Activated CD4-positive, alpha-beta T cell treated with anti-CD3 and anti-CD28 coated beads, Interleukin-2, amount 10 ng/mL, durations not matched to agents 24 days and 14 days (primary cell): ENCODE data around the gene CEP135. TPM values are rescaled to one million over a fixed set of nuclear protein-coding genes. Genes with fewer than 3 reads are reported as not detected.

Experiments
- DNase-seq: peaks from one replicate; pipeline ENCODE4 v3.0.0; 2022
- H3K27ac Mint-ChIP-seq: one replicate; pipeline ENCODE4 v1.8.0; 2022; ENCODE audit warnings: mild to moderate bottlenecking, mixed read lengths
- H3K27me3 Mint-ChIP-seq: one replicate; pipeline ENCODE4 v1.8.0; 2022; ENCODE audit warnings: mixed read lengths
- H3K36me3 Mint-ChIP-seq: one replicate; pipeline ENCODE4 v1.8.0; 2022; ENCODE audit warnings: low read depth, mild to moderate bottlenecking, mixed read lengths
- H3K4me1 Mint-ChIP-seq: one replicate; pipeline ENCODE4 v1.8.0; 2021; ENCODE audit warnings: mixed read lengths
- H3K4me3 Mint-ChIP-seq: one replicate; pipeline ENCODE4 v1.8.0; 2022; ENCODE audit warnings: mild to moderate bottlenecking, moderate library complexity, mixed read lengths
- H3K9me3 Mint-ChIP-seq: one replicate; pipeline ENCODE4 v1.8.0; 2021; ENCODE audit warnings: mixed read lengths
- intact Hi-C: fragments of 100-400 bp; cut with micrococcal nuclease; formaldehyde crosslinking; loops from one replicate; pipeline ENCODE4 v1.15.1; 2023
- total RNA-seq: library from RNA; stranded (reverse); gene quantifications from 2 replicates; pipeline ENCODE4 v1.2.3, GENCODE V29; 2022

CEP135 gene
- total RNA-seq, 1 donor from 2014 or later: 16.9 TPM

DNA sequence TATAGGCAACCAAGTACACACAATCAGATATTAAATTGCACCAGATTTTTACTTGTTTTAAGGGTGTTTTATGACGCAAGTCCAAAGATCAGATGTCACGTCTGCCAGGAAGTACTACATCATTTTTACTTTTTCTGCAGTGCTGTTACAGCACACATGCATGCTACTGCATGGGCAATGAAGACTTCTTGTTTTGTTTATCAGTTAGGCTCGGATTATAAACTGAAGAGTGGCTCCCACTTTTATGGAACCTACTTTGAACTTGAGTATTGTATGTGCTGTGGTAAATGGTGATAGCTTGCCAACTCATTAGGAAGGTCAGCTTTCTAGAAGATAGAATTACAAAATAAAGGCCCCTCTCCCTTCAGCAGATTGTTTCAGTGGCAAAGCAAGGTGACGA is 131.6 kb downstream of the CEP135 start:
- Mint-ChIP-seq H3K27ac (no peak overlapping the region), H3K27me3 (peaks cover 2% of the 10 kb centered on the region), H3K4me3 (no peak overlapping the region), H3K9me3 (no peaks in the 10 kb centered on the region), H3K4me1 (no peaks in the 10 kb centered on the region), H3K36me3 (no peaks in the 10 kb centered on the region)
- DNase-seq: no peak
- intact Hi-C loops: no loop called here

DNA sequence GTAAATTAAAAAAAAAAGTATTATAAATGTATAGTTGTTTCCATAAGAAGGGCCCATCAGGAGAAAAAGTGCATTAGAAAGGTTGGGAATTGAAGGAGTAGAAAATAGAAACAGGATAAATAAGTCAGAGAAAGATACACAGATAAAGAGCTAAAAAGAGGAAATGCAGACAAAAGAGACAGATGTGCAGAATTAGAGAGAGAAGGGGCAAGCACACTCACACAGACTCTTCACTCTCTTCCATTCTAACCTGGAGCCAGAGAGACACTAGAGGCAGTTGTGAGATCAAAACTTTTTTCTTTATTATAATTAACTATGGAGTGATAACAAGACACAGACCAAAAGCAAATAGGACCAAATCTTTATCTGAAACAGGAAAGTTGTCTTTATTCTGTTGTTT is 134.1 kb downstream of the CEP135 start:
- Mint-ChIP-seq H3K27ac (no peak overlapping the region), H3K4me3 (no peak overlapping the region), H3K4me1 (no peaks in the 10 kb centered on the region), H3K9me3 (no peaks in the 10 kb centered on the region), H3K36me3 (no peaks in the 10 kb centered on the region), H3K27me3 (peaks cover 2% of the 10 kb centered on the region)
- intact Hi-C loops: no loop called here
- DNase-seq: no peak

Other genes starting within 250 kb of the CEP135 start
- gene EXOC1L, start 129.2 kb upstream of the CEP135 start, total RNA-seq: not detected in 2 replicates
- gene EXOC1, start 95.3 kb upstream of the CEP135 start, total RNA-seq: 20.8 and 21.5 TPM in 2 replicates